Renal cortical epithelial cell (primary cell): ENCODE measurements around the gene PHF12. TPM values are rescaled to one million over a fixed set of nuclear protein-coding genes. Genes with fewer than 3 reads are reported as not detected.
"Not testable (repeated sequence)": the region's sequence is repeated elsewhere in the genome, so short reads cannot be mapped to it uniquely, and the experiment has no call there.

ENCODE experiments used
- DNase-seq: peaks from one replicate; pipeline ENCODE4 v3.0.0-alpha.2; 2011; ENCODE audit warnings: low read depth
- total RNA-seq: library from RNA; depleted of rRNA; stranded (reverse); fragments of >200 nt; gene quantifications from 2 replicates; pipeline ENCODE4 v1.2.3, GENCODE V29; 2014

The PHF12 gene
- total RNA-seq, 1 donor from 2014 or later: 47.0 TPM

- no peak for DNase-seq
Observed at GRCh38 chr17:28883967-28884702, 67.2 kb downstream of the PHF12 start.

- no peak for DNase-seq
Observed at GRCh38 chr17:28882154-28882895, 69.0 kb downstream of the PHF12 start.

GRCh38 chr17:28881533-28882056 is 69.7 kb downstream of the PHF12 start:
- DNase-seq: no peak

- DNase-seq: no peak
Observed at GRCh38 chr17:28880572-28880945, 70.8 kb downstream of the PHF12 start.

GRCh38 chr17:28879886-28880571 is 71.3 kb downstream of the PHF12 start:
- no peak for DNase-seq

GRCh38 chr17:28878981-28879380 is 72.3 kb downstream of the PHF12 start:
- DNase-seq: peak; percentile 33

GRCh38 chr17:28878158-28878910 is 73.0 kb downstream of the PHF12 start:
- no peak for DNase-seq

GRCh38 chr17:28877150-28877711 is 74.1 kb downstream of the PHF12 start:
- DNase-seq: not testable (repeated sequence)

- DNase-seq: no peak
Observed at GRCh38 chr17:28875848-28876550, 75.3 kb downstream of the PHF12 start.

- no peak for DNase-seq
Observed at GRCh38 chr17:28874750-28875149, 76.6 kb downstream of the PHF12 start.

- no peak for DNase-seq
Observed at GRCh38 chr17:28873839-28874238, 77.5 kb downstream of the PHF12 start.

- no peak for DNase-seq
Observed at GRCh38 chr17:28871056-28871579, 80.2 kb downstream of the PHF12 start.

- DNase-seq: no peak
Observed at GRCh38 chr17:28867276-28867675, 84.0 kb downstream of the PHF12 start.

GRCh38 chr17:28865946-28866752 is 85.2 kb downstream of the PHF12 start:
- no peak for DNase-seq

- DNase-seq: no peak
Observed at GRCh38 chr17:28864991-28865849, 86.1 kb downstream of the PHF12 start.

GRCh38 chr17:28863953-28864352 is 87.4 kb downstream of the PHF12 start:
- no peak for DNase-seq

GRCh38 chr17:28862561-28862960 is 88.8 kb downstream of the PHF12 start:
- no peak for DNase-seq

- DNase-seq: no peak
Observed at GRCh38 chr17:28861393-28862203, 89.7 kb downstream of the PHF12 start.
